Nephron progenitor cell (in vitro differentiated cells): ENCODE measurements around the gene RASA2.

Source experiments
- DNase-seq: peaks from one replicate; pipeline ENCODE4 v3.0.0; 2021
- H3K27ac Mint-ChIP-seq: 2 replicates; pipeline ENCODE4 v1.8.0; 2021; ENCODE audit warnings: mild to moderate bottlenecking, moderate library complexity, mixed read lengths
- H3K27me3 Mint-ChIP-seq: 2 replicates; pipeline ENCODE4 v1.8.0; 2021; ENCODE audit warnings: mild to moderate bottlenecking, low read depth, mixed read lengths; ENCODE audit not compliant: poor library complexity
- H3K36me3 Mint-ChIP-seq: 2 replicates; pipeline ENCODE4 v1.8.0; 2021; ENCODE audit warnings: low read depth, mixed read lengths
- H3K4me1 Mint-ChIP-seq: 2 replicates; pipeline ENCODE4 v1.8.0; 2021; ENCODE audit warnings: mixed read lengths
- H3K4me3 Mint-ChIP-seq: 2 replicates; pipeline ENCODE4 v1.8.0; 2021; ENCODE audit warnings: mild to moderate bottlenecking, moderate library complexity, mixed read lengths
- H3K9me3 Mint-ChIP-seq: 2 replicates; pipeline ENCODE4 v1.8.0; 2021; ENCODE audit warnings: mild to moderate bottlenecking, moderate library complexity, mixed read lengths
- CTCF ChIP-seq: fragments of 200-600 bp; sonication (generic); IDR thresholded peaks from 2 replicates; pipeline ENCODE4 v1.5.0; 2021; ENCODE audit warnings: antibody characterized with exemption

Gene RASA2

GRCh38 chr3:141462176-141462859 lies 24.5 kb upstream of the RASA2 start:
- Mint-ChIP-seq H3K9me3 (peaks cover 17% of the 10 kb centered on the region), H3K4me3 (no peak overlapping the region), H3K36me3 (no peaks in the 10 kb centered on the region), H3K27ac (peak overlapping the region; percentile 64), H3K27me3 (peaks cover 14% of the 10 kb centered on the region), H3K4me1 (peaks cover 8% of the 10 kb centered on the region)
- DNase-seq: no peak
- TF ChIP-seq CTCF: no peak

GRCh38 chr3:141465221-141465620 lies 21.6 kb upstream of the RASA2 start:
- H3K27me3 Mint-ChIP-seq: peaks cover 8% of the 10 kb centered on the region
- peaks cover 41% of the 10 kb centered on the region for H3K9me3 Mint-ChIP-seq
- no peak for DNase-seq
- H3K4me1 Mint-ChIP-seq: peaks cover 5% of the 10 kb centered on the region
- H3K27ac Mint-ChIP-seq: no peak overlapping the region
- peaks cover 5% of the 10 kb centered on the region for H3K36me3 Mint-ChIP-seq
- H3K4me3 Mint-ChIP-seq: no peak overlapping the region
- no peak for TF ChIP-seq CTCF

GRCh38 chr3:141466633-141467169 lies 20.1 kb upstream of the RASA2 start:
- Mint-ChIP-seq H3K27me3 (peaks cover 8% of the 10 kb centered on the region), H3K9me3 (peaks cover 52% of the 10 kb centered on the region)

GRCh38 chr3:141469720-141470119 lies 17.1 kb upstream of the RASA2 start:
- Mint-ChIP-seq H3K27ac (no peak overlapping the region), H3K27me3 (peaks cover 9% of the 10 kb centered on the region), H3K4me1 (no peaks in the 10 kb centered on the region), H3K36me3 (peaks cover 5% of the 10 kb centered on the region), H3K4me3 (no peak overlapping the region), H3K9me3 (peaks cover 54% of the 10 kb centered on the region)
- TF ChIP-seq CTCF: no peak
- DNase-seq: no peak

More at GRCh38 chr3:141466633-141467169, 20.1 kb upstream of the RASA2 start:
- H3K27ac Mint-ChIP-seq: no peak overlapping the region
- H3K4me3 Mint-ChIP-seq: no peak overlapping the region
- peaks cover 4% of the 10 kb centered on the region for H3K4me1 Mint-ChIP-seq
- DNase-seq: no peak
- H3K36me3 Mint-ChIP-seq: peaks cover 5% of the 10 kb centered on the region
- TF ChIP-seq CTCF: no peak

GRCh38 chr3:141471160-141471559 lies 15.7 kb upstream of the RASA2 start:
- peaks cover 9% of the 10 kb centered on the region for H3K27me3 Mint-ChIP-seq
- peaks cover 5% of the 10 kb centered on the region for H3K36me3 Mint-ChIP-seq
- DNase-seq: no peak
- no peak overlapping the region for H3K27ac Mint-ChIP-seq
- H3K4me1 Mint-ChIP-seq: no peaks in the 10 kb centered on the region
- peaks cover 48% of the 10 kb centered on the region for H3K9me3 Mint-ChIP-seq
- TF ChIP-seq CTCF: no peak
- H3K4me3 Mint-ChIP-seq: no peak overlapping the region

GRCh38 chr3:141476033-141476432 lies 10.8 kb upstream of the RASA2 start:
- Mint-ChIP-seq H3K27ac (no peak overlapping the region), H3K9me3 (peaks cover 19% of the 10 kb centered on the region), H3K36me3 (no peaks in the 10 kb centered on the region), H3K4me3 (no peak overlapping the region), H3K27me3 (peaks cover 28% of the 10 kb centered on the region), H3K4me1 (no peaks in the 10 kb centered on the region)
- no peak for DNase-seq
- TF ChIP-seq CTCF: no peak
